ENCODE data around the gene OR5I1. TPM values are rescaled to one million over a fixed set of nuclear protein-coding genes. Genes with fewer than 3 reads are reported as not detected.

Gene OR5I1
- total and polyA plus RNA-seq, 8 donors, result not detected

DNA sequence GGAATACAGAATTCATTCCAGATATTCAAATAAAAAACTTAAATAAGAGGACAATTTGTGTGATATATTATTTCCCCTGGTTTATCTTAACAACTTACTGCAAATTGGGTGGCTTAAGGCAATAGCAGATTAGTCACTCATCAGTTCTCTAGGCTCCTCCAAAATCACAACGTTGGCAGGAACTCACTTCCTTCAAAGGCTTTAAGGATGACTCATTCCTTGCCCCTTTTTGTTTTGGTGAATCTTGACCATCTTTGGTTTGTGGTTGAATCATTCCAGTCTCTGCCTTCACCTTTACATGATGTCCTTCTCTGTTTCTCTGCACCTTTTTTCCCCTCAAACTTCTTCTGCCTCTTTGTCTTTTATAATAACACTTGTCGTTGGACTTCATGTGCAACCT lies 30.2 kb upstream of the OR5I1 start:
- H3K4me3 ChIP-seq, result no peak overlapping the region
- peaks cover 0 to 9% (median 4%) of the 10 kb centered on the region in 4 donors for H3K9me3 ChIP-seq
- no peaks in the 10 kb centered on the region for H3K36me3 ChIP-seq
- no peaks in the 10 kb centered on the region for H3K27me3 ChIP-seq
- no peaks in the 10 kb centered on the region for H3K4me1 ChIP-seq
- DNase-seq, result no peak
- intact Hi-C loops (cut with DNase I; ENCODE audit: low total_unique reads), result no loop called here
- 64 to 76% (median 73%) methylated on average over 2 of the region's 2 CpGs for WGBS, 5 donors
- TF ChIP-seq EP300 (IDR thresholded peaks at IDR 0.05) (no peak), POLR2A (IDR thresholded peaks at IDR 0.05) (no peak), POLR2AphosphoS5 (IDR thresholded peaks at IDR 0.05) (no peak)
- TF ChIP-seq, protein P1, sequence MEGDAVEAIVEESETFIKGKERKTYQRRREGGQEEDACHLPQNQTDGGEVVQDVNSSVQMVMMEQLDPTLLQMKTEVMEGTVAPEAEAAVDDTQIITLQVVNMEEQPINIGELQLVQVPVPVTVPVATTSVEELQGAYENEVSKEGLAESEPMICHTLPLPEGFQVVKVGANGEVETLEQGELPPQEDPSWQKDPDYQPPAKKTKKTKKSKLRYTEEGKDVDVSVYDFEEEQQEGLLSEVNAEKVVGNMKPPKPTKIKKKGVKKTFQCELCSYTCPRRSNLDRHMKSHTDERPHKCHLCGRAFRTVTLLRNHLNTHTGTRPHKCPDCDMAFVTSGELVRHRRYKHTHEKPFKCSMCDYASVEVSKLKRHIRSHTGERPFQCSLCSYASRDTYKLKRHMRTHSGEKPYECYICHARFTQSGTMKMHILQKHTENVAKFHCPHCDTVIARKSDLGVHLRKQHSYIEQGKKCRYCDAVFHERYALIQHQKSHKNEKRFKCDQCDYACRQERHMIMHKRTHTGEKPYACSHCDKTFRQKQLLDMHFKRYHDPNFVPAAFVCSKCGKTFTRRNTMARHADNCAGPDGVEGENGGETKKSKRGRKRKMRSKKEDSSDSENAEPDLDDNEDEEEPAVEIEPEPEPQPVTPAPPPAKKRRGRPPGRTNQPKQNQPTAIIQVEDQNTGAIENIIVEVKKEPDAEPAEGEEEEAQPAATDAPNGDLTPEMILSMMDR (IDR thresholded peaks at IDR 0.05), result no peak
- no peak overlapping the region for H3K27ac ChIP-seq

DNA sequence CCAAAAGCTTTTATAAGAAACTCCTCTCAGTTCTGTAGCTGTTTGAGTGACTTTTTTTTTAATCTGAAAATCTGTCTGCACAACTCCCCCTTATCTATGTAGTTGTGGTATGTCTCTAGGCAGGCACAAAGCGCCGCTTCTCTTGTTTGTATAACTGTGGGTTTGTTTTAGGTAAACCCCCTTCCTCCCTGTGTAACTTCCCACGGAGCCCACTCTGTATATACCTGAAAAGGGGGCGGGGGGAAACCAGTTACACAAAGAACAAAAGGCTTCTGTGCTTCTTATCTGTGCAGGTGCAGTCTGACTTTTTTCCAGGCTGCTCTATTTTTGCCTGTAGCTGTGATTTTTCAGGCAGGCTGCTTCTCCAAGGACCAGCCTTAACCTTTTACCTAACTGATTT lies 20.3 kb upstream of the OR5I1 start:
- H3K27ac ChIP-seq, result no peak overlapping the region
- TF ChIP-seq POLR2AphosphoS5 (IDR thresholded peaks at IDR 0.05), result no peak
- no peak for TF ChIP-seq POLR2A (IDR thresholded peaks at IDR 0.05)
- no peak for TF ChIP-seq EP300 (IDR thresholded peaks at IDR 0.05)
- TF ChIP-seq, protein P1 (IDR thresholded peaks at IDR 0.05), result no peak
- H3K4me1 ChIP-seq, result no peaks in the 10 kb centered on the region
- intact Hi-C loops (cut with DNase I; ENCODE audit: low total_unique reads), result no loop called here
- no peak overlapping the region for H3K4me3 ChIP-seq
- no peaks in the 10 kb centered on the region for H3K9me3 ChIP-seq
- 22 to 56% (median 39%) methylated on average over 4 of the region's 4 CpGs for WGBS, 5 donors
- no peaks in the 10 kb centered on the region for H3K27me3 ChIP-seq
- DNase-seq, result peak in 1 of 2 donors; percentile 68
- H3K36me3 ChIP-seq, result no peaks in the 10 kb centered on the region

DNA sequence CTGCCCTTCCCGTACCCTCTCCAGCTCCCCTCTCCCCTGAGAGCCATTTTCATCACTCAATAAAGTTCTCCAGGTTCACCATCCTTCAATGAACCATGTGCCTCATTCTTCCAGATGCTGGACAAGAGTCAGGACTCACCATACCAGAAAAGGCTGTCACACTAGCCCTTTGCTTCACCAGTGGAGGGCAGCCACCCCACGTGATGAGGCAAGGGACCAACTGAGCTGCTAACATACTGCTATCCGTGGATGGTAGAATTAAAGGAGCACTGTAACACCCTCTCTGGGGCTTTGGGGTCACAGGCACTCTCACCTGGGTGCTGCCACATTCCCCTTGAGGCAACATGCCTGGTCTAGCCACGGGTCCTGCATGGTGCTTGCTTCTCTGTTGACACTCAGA lies 13.1 kb upstream of the OR5I1 start:
- H3K9me3 ChIP-seq, result no peaks in the 10 kb centered on the region
- no peaks in the 10 kb centered on the region for H3K4me1 ChIP-seq
- H3K4me3 ChIP-seq, result no peak overlapping the region
- intact Hi-C loops (cut with DNase I; ENCODE audit: low total_unique reads), result loop anchor here (10.0 kb wide), 1 partner anchor 835 kb away; no protein-coding TSS in a partner anchor
- H3K36me3 ChIP-seq, result no peaks in the 10 kb centered on the region
- 64 to 80% (median 68%) methylated on average over 3 to 4 of the region's 4 CpGs for WGBS, 5 donors
- DNase-seq, result no peak
- no peaks in the 10 kb centered on the region for H3K27me3 ChIP-seq
- no peak for TF ChIP-seq EP300 (IDR thresholded peaks at IDR 0.05)
- TF ChIP-seq, protein P1 (IDR thresholded peaks at IDR 0.05), result no peak
- TF ChIP-seq POLR2A (IDR thresholded peaks at IDR 0.05), result no peak
- TF ChIP-seq POLR2AphosphoS5 (IDR thresholded peaks at IDR 0.05), result no peak
- no peak overlapping the region for H3K27ac ChIP-seq

DNA sequence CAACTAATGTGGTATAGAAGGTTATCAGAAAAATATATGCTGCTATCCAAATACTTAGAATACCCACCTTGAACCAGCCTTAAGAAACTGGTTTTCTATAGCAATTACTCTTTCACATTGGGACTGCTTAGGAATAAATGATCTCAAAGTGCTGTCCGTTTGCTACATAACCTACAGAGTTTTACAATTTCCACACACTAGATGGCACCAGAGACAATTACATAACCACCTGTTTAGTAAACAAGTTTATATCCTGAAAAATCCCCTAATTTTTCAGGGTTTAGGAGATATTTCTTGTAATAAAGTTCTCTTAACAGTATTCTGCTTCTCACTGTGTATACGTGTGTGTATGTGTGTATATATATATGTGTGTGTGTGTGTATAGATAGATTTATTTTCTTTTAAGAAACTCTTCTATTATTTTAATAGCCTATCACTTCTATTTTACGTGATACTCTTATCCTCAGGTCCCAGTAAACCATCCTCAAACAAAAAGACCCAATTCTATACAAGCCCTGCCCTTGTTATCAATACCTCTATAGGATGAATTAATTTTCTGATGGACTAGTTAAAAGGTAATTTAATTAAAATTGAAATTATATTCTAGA lies 6.7 kb upstream of the OR5I1 start:
- intact Hi-C loops (cut with DNase I; ENCODE audit: low total_unique reads), result loop anchor here (10.0 kb wide), 1 partner anchor 842 kb away; no protein-coding TSS in a partner anchor
- Histone ChIP-seq H3K4me3 (no peak overlapping the region), H3K4me1 (no peaks in the 10 kb centered on the region), H3K27me3 (no peaks in the 10 kb centered on the region), H3K36me3 (no peaks in the 10 kb centered on the region), H3K9me3 (no peaks in the 10 kb centered on the region), H3K27ac (no peak overlapping the region)
- DNase-seq, result peak in 1 of 2 donors; percentile 73
- TF ChIP-seq POLR2AphosphoS5 (IDR thresholded peaks at IDR 0.05) (no peak), EP300 (IDR thresholded peaks at IDR 0.05) (no peak), POLR2A (IDR thresholded peaks at IDR 0.05) (no peak)
- TF ChIP-seq, protein P1 (IDR thresholded peaks at IDR 0.05), result peak in 3 of 7 experiments; percentile 24 to 28 (median 26)
- WGBS, 5 donors, result 1 to 10% (median 4%) methylated on average over 3 of the region's 3 CpGs

All from stomach (tissue), 9 donors.